Activated naive CD4-positive, alpha-beta T cell treated with anti-CD3 and anti-CD28 coated beads, Interleukin-2, amount 10 ng/mL, durations not matched to agents 7 days and 5 days (primary cell): ENCODE results near the gene UNC5B.

ENCODE experiments used
- CTCF ChIA-PET: fragments of 350-600 bp; sonication (Branson Sonifier 250); formaldehyde crosslinking; loops from one replicate; lab custom pipeline; 2021; ENCODE audit warnings: antibody characterized with exemption; lab: Charles Lee
- DNase-seq: peaks from one replicate; pipeline ENCODE4 v3.0.0-alpha.2; 2020
- H3K27ac Mint-ChIP-seq: one replicate; pipeline ENCODE4 v1.8.0; 2021; ENCODE audit warnings: mild to moderate bottlenecking, moderate library complexity, mixed read lengths
- H3K27me3 Mint-ChIP-seq: one replicate; pipeline ENCODE4 v1.8.0; 2021; ENCODE audit warnings: mild to moderate bottlenecking, mixed read lengths
- H3K36me3 Mint-ChIP-seq: one replicate; pipeline ENCODE4 v1.8.0; 2021; ENCODE audit warnings: mixed read lengths
- H3K4me1 Mint-ChIP-seq: one replicate; pipeline ENCODE4 v1.8.0; 2021; ENCODE audit warnings: mixed read lengths
- H3K4me3 Mint-ChIP-seq: one replicate; pipeline ENCODE4 v1.8.0; 2021; ENCODE audit warnings: mild to moderate bottlenecking, moderate library complexity, mixed read lengths
- H3K9me3 Mint-ChIP-seq: one replicate; pipeline ENCODE4 v1.8.0; 2021; ENCODE audit warnings: mixed read lengths

The UNC5B gene

GRCh38 chr10:71348850-71349249 is 136.5 kb downstream of the UNC5B start:
- Mint-ChIP-seq H3K4me3 (no peak overlapping the region), H3K27ac (no peak overlapping the region), H3K9me3 (no peaks in the 10 kb centered on the region), H3K4me1 (no peaks in the 10 kb centered on the region), H3K36me3 (no peaks in the 10 kb centered on the region), H3K27me3 (no peaks in the 10 kb centered on the region)
- no peak for DNase-seq
- CTCF ChIA-PET = no interaction called here

- no peaks in the 10 kb centered on the region for H3K27me3 Mint-ChIP-seq
- DNase-seq = no peak
Measured at GRCh38 chr10:71349406-71349805, 137.0 kb downstream of the UNC5B start.

GRCh38 chr10:71351087-71351486 is 138.7 kb downstream of the UNC5B start:
- H3K27ac Mint-ChIP-seq = no peak overlapping the region

More at GRCh38 chr10:71349406-71349805, 137.0 kb downstream of the UNC5B start:
- H3K9me3 Mint-ChIP-seq = no peaks in the 10 kb centered on the region
- H3K4me1 Mint-ChIP-seq = no peaks in the 10 kb centered on the region
- CTCF ChIA-PET = no interaction called here
- no peak overlapping the region for H3K27ac Mint-ChIP-seq
- H3K4me3 Mint-ChIP-seq = no peak overlapping the region
- no peaks in the 10 kb centered on the region for H3K36me3 Mint-ChIP-seq

DNA sequence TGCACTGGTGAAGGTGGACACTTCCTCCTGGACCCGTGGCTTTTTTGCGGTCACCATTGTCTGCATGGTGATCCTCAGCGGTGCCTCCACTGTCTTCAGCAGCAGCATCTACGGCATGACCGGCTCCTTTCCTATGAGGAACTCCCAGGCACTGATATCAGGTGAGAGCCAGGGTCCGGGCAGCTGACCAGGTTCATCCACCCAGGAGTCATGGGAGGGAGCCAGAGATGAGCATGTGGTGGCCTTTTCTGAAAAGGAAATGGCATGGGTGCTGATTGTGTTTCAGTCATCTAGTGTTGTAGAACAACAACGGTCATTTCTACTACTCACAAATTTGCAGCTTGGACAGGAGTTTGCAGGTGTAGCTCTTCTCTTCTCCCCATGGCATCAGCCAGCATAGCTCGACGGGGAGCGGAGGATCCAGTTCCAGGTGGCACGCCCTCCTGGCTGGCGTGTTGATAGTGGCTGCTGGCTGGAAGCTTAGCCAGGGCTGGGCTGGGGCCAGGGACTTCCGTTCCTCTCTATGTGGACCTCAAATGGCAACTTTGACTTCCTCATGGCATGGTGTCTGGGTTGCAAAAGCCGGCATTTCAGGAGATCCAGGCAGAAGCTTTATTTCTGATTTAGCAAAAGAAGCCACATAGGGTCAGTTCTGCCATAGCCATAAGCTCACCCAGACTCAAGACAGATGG is 139.4 kb downstream of the UNC5B start:
- Mint-ChIP-seq H3K27ac (no peak overlapping the region), H3K4me1 (no peaks in the 10 kb centered on the region), H3K4me3 (no peak overlapping the region), H3K36me3 (no peaks in the 10 kb centered on the region), H3K27me3 (no peaks in the 10 kb centered on the region), H3K9me3 (no peaks in the 10 kb centered on the region)
- DNase-seq = no peak
- CTCF ChIA-PET = interaction anchor here (1.0 to 1.5 kb wide), 2 partner anchors 77 to 217 kb away, joined by 3 read pairs; no protein-coding TSS in a partner anchor

More at GRCh38 chr10:71351087-71351486, 138.7 kb downstream of the UNC5B start:
- no peaks in the 10 kb centered on the region for H3K9me3 Mint-ChIP-seq
- no peak overlapping the region for H3K4me3 Mint-ChIP-seq
- no peak for DNase-seq
- no peaks in the 10 kb centered on the region for H3K4me1 Mint-ChIP-seq
- H3K27me3 Mint-ChIP-seq = no peaks in the 10 kb centered on the region
- CTCF ChIA-PET = interaction anchor here (1.5 kb wide), 1 partner anchor 218 kb away, joined by 3 read pairs; no protein-coding TSS in a partner anchor
- no peaks in the 10 kb centered on the region for H3K36me3 Mint-ChIP-seq
